Muscle of back (tissue), 11 donors: ENCODE measurements around the gene USP3. TPM values are rescaled to one million over a fixed set of nuclear protein-coding genes. Genes with fewer than 3 reads are reported as not detected.
A peak's percentile ranks its signal among the peaks of the same experiment; 100 is the strongest.

Experiments
- DNase-seq, 3 donors: peaks; one replicate each; pipeline versions ENCODE4 v3.0.0 to v3.0.0-alpha.2; 2013
- polyA plus RNA-seq, 10 donors: library from polyadenylated mRNA; unstranded; fragments of 120-200 nt; gene quantifications; one replicate each; pipeline ENCODE4 v1.2.1, GENCODE V29; 2013; ENCODE audit not compliant: insufficient read length in 10 of 10

Gene USP3
- polyA plus RNA-seq, 10 donors = 15.2 to 31.4 (median 21.7) TPM

DNA sequence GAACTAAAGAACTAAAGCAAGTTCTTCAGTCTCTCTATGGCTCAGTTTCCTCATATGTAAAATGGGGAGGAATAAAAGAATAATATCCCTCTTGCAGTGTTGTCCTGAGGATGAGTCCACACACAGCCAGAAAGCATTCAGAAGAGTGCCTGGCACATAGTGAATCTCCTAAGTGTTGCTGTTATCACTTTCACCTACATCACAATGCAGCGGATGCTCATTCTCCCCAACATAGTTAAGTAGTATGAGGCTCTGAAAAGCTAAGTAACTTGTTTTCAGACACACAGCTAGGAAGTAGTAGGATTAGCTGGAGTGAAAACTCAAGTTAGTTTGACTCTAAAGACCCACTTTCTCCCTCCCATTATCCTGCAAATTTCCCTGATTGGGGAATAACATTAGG is 9.1 kb upstream of the USP3 start:
- DNase-seq = no peak

DNA sequence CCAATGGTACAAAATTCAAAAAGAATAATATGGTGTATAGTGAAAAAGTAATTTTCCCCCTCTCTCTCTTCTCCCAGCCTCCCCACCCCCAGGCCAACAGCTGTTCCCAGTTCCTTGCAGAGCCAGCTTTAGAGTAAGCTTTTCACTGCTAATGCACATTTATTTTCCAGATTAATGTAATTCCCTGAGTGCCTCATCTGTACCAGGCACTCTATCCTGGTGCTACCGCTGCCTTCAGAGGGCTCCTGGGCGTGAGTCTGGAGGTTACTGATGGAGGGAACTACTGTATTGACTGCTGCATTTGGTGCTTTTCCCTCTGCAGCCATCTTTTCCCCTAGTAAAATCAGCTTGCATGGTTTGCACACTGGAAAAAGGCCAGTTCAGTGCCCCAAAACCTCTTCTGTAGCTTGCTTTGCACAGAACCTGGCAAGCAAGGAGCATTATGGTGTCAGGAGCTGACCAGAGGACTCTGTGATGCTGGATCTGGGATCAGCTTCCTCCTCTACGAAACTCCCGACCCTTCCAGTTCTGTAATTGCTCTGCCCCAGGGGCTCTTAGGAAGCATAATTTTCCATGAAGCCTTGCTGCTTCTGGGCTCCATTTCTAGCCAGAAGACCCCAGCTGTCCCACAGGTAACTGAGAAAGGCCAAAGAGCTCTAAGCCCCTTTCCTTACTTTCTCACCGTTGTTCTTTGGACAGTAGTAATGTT is 8.5 kb upstream of the USP3 start:
- peak in 1 of 3 donors; percentile 50 for DNase-seq

DNA sequence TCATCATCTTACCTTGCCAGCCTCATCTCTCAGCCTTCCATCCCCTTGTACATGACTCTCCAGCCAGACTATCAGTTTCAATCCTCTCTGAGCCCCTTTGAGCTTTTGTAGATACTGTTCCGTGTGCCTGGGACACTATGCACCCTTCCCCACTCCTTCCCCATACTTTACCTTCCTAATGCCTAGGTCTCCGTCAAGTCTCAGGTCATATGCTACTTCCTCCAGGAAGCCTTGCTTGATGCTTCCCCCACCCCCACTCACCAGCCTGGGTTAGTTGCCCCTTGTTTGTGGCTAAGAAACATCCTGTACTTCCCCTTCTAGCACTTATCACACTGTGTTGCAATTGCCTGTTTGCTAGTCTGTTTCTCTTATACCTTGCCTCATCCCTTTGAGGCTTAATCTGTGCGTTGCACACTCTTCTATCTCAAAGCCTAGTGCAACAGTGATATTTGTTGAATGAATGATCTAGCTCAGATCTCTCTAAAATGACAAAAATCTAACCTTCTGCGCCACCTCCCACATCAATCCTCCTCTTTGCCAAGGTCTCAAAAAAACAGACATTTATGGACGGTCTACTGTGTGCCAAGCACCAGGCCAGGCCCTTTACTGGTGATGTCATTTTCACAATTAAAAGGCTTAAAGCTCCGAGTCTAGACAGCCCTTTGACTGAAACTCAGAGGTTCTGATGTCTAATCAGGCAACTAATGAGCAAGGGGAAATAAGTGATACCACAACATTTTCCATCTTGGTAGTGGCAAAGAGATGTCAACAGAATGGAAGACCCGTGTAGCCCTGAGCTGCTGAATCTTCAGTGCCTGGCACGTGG is 6.5 kb upstream of the USP3 start:
- peak in 1 of 3 donors; percentile 29 for DNase-seq

DNA sequence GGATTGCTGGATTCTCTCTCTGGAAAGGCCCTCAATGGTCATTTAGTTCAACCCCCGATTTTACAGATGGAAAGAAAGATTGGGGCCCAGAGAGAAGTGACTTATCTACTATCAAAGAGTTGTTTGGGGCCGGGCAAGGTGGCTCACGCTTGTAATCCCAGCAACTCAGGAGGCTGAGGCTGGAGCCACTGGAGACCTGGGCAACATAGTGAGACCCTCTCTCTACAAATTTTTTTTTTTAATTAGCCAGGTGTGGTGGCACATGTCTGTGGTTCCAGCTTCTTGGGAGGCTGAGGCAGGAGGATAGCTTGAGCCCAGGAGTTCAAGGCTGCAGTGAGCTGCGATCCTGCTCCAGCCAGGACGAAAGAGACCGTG is 5.2 kb upstream of the USP3 start:
- no peak for DNase-seq

DNA sequence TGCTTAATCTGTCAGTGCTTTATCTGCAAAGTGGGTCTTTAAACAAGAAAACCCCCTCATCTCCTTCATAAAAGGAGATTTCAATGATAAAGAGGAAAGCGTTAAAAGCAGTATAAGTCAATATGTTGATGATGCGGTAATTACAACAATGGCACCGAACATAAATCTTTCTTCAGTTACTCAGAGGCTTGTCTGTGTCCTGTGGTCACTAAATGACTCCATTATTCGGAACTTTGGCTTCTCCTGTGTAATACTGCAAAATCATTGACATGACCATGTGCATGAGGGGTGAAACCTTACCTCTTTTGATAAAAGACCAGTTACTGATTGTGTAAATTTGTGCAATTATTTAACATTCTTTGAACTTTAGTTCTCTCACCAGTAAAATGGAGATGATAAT is 4.8 kb upstream of the USP3 start:
- no peak for DNase-seq

DNA sequence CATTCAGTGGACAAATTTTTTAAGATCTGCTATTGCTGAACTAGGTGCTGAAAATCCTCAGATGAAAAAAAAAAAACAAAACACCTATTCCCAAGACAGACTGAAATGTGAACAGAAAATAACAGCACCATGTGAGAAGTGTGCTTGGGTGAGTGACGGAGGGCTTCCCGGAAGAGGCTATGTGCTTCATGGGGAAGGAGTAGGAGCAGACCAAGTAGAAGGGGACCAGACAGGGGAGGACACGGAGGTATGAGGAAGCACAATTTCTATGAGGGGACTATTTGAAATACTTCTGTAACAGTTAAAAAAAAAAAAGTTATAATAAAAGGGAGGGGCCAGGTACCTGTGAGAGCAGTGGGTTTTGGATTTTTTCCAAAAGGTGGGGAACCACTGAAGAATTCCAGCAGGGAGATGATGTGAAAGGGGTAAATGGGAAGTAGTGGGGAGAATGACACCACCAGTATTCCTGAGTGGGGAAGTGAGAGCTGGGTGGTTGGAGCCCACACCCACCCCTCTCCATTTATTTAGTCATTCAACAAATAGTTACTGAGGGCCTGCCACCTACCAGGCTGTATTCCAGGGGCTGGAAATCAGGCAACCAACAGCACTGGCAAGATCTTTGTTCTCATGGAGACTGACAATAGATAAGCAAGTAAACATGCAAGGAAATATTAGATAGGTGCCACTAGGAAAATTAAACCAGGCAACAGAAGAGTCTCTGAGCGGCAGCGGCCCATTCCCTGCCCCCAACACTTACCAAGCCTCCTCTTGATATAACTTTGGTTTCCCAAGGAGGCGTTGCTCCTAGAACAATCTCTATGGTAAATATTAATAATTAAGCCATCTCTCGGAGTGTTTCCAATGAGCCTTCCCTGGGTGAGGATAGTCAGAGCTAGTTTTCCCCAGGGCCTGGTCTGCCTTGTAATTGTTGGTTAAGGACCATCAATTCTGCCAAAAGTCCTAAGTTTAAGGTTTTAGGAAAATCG is 3.8 kb upstream of the USP3 start:
- peak in 1 of 3 donors; percentile 36 for DNase-seq

DNA sequence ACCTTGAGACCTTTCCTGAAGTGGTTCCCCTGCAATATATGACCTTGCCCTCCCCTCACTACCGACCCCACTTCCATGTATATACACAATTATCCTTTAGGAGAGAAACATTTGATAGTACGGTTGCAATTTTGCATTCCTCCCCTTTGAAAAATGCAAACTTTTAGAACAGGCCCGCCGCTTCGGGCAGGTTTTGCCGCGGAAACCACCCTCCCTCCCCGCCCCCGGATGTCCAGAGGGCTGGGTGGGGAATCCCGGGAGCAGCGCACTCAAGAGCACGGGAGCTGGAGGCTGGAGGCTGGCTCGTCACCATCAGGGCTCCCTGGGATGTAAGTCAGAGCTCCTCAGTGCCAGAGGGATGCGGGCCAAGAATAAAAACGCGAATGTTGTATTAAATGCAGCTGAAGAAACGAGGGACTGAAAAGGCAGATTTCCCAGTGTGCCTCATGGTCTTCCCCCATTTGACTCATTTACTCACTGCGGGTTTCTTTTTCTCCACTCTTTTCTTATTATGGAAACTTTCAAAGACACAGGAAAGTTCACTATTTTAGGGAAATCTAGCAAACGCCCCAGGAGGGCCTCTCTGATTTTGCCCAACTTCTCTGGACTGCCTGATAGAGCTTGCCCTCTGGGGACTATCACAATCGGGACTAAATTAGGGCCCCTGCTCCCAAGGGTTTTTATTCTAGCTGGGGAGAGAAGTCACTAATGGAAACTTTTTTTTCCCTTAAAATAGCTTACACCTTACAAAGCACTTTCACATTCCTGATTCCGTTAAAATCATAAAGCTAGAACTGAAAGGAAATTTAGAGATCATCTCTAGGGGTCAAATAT is 2.9 kb upstream of the USP3 start:
- peak; percentile 87 to 94 (median 89) for DNase-seq

DNA sequence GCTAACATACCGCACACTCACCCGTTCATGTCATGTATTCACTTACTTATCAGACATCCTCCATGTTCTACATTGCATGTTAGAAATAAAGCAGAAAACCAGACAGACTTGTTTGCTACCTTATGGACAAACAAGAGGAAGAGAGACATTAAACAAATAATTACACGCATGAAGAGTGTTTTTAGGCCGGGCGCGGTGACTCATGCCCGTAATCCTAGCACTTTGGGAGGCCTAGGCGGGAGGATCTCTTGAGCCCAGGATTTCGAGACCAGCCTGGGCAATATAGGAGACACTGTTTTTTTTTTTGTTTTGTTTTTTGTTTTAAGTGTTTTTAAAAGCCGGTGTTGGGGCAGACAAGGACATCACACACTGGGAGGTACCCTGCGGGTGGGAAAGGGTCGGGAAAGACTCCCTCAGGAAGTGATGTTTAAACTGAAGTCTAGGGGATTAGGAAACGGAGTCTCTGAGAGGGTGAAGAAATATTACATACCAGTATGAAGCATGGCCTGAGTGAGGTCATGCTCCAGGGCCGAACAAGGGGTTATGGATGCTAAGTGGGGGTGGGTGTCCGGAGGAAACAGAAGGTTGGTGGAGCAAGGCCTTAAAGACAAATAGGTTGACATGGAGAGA is 2.1 kb upstream of the USP3 start:
- DNase-seq = peak in 1 of 3 donors; percentile 35

DNA sequence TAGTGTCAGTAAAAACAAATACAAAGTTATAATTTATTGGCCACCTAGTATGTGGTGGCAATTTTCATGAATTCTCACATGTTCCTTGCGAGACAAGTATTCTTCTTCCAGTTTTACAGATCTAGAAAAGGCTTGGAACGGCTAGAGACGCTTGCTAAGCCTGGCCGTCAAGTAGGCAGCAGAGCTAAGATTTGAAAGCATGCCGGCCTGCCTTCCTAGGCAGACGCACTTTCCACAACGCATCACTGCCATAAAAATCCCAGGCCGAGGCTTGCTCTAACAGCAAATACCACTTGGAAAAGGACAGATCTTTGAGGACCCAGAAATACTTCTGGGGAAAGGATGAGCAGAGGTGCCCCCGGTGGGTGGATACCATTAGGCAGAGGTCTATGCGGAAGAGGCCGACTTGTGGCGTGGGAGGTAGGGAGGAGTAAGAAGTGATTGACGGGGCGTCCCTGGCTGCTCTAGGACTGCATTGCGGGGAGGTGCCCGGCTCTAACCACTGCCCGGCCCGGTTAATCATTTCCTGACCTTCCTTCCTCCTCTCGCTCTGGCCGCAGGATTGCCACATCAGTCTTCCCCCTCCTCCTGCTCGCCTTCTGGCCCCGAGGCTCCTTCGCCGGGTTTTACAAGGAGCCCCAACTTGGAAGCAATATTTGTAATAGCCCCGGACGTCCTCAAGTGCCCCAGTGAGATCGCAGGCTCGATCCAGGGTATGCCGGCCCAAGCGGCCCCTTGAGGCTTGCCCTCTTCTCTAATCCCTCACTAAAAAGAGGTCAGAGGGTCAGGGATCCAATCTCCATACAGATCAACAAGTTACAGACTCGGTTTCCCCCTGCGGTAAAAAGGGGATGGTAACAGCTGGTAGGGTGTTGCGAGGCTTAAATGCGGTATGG is 1.3 kb upstream of the USP3 start:
- peak; percentile 40 to 80 (median 61) for DNase-seq

DNA sequence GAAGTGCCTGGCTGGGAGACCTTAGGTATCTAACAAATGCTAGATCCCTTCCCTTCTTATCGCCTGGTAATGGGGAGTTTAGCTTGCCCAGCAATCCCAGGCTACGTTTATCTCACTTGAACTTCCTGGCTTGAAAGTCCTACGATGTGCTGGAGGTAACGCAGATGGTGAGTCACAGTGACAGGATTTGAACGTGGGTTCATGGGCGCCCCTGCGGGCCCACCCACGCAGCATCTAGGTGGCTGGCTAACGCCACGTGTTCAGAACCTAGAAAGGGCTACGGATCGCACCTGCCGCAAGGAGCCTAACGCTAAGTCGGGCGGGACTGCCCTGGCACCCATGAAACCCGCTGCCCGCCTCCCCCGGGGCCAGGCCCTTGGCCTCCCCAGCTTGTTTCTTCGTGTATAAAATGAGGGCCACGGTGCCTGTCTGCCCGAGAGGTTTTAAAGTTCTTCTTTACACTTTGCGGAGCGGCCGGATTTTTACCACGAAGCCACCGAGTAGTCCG is 600 bp upstream of the USP3 start:
- peak in 2 of 3 donors; percentile 58 to 63 for DNase-seq

DNA sequence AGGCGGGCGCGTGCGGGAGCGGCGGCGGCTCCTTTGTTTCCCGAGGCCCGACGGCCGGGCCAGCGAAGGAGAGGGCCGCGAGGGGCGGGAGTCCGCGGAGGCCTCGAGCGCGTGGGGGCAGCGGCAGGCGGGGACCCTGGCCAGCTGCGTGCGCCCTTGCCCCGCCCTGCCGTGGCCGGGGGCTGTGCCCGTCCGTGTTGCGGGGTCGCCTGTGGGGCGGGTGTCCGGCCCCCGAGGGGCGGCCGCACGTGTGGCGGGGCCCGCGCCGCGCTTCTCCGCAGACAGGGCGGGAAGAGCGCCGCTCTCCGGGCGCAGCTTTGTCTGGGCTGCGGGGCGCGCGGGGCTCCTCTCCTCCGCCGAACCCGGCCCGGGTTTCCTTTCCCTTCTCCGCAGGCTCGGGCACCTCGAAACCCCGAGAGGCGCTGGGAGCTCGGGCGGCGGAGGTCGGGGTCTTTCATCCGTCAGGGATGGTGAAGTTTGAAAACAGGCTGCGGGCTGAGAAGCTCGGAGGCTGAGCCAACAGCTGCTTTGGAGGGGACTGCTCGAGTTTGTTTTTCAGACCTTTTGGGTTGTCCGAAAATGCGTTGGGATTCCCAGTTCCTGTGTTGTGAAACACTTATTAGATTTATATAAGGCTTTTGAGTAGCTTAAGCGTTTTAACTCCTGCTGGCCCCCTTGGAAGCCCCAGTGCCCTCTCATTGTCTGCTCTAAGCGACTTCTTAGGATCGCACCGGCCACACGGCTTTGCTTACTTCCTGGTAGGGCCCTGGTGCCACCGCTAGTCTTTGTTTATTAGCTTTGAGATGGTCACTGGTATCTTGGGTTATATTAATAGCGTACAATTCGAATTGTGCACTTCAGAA is 817 bp downstream of the USP3 start:
- DNase-seq = peak; percentile 39 to 83 (median 63)

DNA sequence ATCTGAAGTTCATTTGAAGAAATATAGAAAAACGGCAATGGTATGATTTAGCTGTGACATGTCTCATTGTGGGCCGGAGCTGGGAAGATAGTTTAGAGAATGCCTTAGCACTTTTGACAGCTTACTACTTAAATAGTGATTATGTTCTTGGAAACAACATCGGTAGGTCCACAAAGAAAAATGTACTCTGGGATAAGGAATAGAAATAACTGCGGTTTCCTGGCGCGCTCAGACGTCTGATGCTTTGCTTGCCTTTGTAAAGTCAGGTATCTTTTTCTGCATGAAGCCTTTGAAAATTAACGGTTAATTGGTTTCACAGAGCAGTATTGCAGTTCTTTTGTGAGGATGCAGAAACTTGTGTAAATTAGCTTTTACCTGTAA is 1.4 kb downstream of the USP3 start:
- DNase-seq = no peak

DNA sequence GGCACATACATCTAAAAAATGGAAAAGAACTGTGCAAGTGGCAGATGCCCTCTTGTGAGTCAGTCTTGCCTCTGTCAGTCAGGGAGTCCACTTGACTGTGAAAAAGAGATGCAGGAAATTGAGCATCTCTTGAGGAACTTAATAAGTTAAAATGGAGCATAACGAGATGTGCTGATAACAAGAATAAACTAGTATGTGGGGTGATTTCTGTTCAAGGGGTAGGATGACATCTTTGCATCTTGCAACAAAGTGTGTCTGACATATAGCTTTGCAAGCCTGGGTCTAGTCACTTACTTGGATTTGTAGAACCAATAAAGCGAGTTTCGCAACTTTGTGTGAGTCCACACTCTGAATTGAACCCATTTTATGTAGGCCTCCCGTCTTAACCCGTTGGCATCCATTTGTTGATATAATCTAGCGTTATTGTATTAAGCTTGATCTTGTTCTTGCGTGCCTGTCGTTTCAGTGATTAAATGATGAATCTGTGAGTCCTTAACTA is 2.2 kb downstream of the USP3 start:
- no peak for DNase-seq

DNA sequence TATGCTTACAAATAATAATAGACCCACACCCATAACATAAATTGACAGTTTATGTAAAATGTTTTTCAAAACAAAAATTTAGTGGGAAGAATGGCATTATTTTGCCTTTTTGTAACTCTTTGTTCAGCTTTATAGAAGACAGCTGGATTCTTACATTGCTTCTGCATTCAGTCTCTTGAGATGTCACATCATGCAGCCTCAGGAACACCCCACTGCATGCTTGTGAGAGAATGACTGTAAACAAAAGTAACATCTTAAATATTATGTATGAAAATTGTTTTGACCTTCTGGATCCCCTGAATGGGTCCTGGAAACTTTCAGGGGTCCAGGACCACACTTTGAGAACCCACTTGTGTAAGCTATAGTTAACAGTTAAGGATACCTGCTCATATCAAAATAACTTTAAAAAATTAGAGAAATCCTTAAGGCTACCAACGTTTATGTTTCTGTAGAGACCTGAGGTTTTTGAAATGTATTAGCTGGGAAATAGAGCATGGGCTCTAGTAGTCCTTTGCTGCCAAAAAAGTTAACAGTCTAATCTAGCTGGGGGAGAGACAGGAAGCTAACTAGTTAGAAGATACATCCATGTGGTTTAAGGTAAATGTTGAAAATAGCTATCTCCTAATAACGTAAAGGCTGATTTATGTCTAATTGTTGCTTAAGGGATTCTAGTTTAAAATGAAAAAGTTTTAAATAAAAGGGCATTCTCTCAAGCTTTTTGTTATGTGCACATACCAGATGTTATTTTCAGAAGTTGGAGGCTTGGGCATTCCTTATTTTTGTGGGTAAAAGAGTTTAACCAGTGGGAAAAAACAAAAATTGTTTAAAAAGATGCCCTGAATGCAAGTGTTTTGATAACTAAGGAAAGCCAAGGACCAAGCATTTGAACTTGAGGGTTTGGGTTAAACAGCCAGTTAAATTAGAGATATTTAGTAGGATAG is 3.8 kb downstream of the USP3 start:
- no peak for DNase-seq

DNA sequence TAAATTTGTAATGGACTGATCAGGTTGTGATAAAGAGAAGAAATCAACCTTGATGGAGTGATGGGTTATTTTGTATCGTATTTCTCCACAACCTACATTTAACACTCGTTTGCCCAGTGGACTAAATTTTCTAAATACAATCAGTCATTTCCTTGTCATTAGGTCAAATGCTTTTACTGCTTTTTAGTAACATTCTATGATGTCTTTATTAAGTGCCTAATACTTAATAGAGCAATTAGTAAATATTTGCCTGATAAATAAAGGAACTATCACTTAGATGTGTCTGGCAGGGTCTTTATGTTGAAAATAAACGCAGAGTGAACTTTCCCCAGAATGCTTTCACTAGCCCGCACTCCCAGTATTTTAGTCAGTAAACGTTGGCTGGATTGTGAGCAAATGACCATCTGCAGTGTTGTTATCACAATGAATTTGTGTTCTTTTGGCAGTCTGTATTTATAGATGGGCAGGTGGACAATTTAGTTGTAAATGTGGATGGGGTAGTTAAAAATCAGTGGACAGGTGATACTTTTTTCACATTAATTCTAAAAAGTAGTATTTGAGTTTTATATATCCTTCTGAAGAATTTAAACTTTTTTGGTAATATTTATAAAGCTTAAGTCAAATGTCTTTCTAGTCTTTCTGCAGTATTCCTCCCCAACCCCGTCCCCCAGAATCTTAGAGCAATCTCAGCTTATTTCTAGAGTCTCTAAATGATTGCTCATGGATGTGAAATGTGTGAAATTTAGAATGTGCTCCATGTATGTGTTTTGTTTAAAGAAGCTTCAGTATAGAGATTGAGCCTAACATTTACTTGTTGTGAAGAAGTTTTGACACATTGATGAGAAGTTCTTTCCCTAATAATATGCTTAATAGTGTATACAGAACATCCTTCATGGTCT is 4.9 kb downstream of the USP3 start:
- DNase-seq = no peak
